GM12878 (cell line): ENCODE measurements around the gene MAGI2. TPM values are rescaled to one million over a fixed set of nuclear protein-coding genes. Genes with fewer than 3 reads are reported as not detected.

ENCODE experiments used
- ATAC-seq: fragments of 200-7000 bp; cut with Tn5 transposase; 3 replicates; pipeline ENCODE4 v1.9.1; 2020; ENCODE audit warnings: mild to moderate bottlenecking, moderate library complexity
- BruUV-seq: library from RNA; stranded (reverse); fragments of 400-500 nt; replicated peaks from 2 replicates; lab custom pipeline; 2021; lab: Mats Ljungman, UMichigan
- CTCF ChIA-PET: fragments of 300-600 bp; sonication (Branson Sonifier 250); formaldehyde crosslinking; extraction: SDS; loops from one replicate; lab custom pipeline; 2021; ENCODE audit warnings: inconsistent platforms; lab: Yijun Ruan, JAX
- POLR2A ChIA-PET: fragments of 350-600 bp; formaldehyde crosslinking; extraction: SDS; loops from one replicate; lab custom pipeline; 2021; ENCODE audit warnings: inconsistent platforms; lab: Charles Lee
- RAD21 ChIA-PET: fragments of 300-600 bp; sonication (Branson Sonifier 250); formaldehyde crosslinking; loops from one replicate; lab custom pipeline; 2023; ENCODE audit warnings: antibody characterized with exemption; ENCODE audit not compliant: unreplicated experiment; lab: Charles Lee
- SMC1A ChIA-PET: fragments of 300-600 bp; sonication (Branson Sonifier 250); formaldehyde crosslinking; loops from one replicate; lab custom pipeline; 2023; ENCODE audit not compliant: unreplicated experiment, uncharacterized antibody; lab: Charles Lee
- DNase-seq: peaks from one replicate; pipeline ENCODE4 v3.0.0-alpha.2; 2011; ENCODE audit warnings: low read depth, low spot score
- FAIRE-seq: peaks from 3 replicates; lab custom pipeline; 2011; peaks lifted over from hg19 to GRCh38; lab: Jason Lieb, UNC
- H2AFZ ChIP-seq: 2 replicates; pipeline ENCODE4 v1.6.0; 2011; ENCODE audit warnings: low read depth, low read length, control low read depth; ENCODE audit not compliant: control insufficient read depth
- H3K27ac ChIP-seq: 2 replicates; pipeline ENCODE4 v1.5.1; 2011; ENCODE audit warnings: control low read depth; ENCODE audit not compliant: control insufficient read depth, insufficient read depth
- H3K27me3 ChIP-seq, 2 experiments: replicated peaks in 1 of 2; 2 replicates each; pipeline versions ENCODE4 v1.6.0 to v1.6.1; 2011; ENCODE audit warnings: low read length in 1 of 2; ENCODE audit not compliant: control insufficient read depth in 2 of 2, insufficient read depth in 2 of 2
- H3K36me3 ChIP-seq, 2 experiments: 2 replicates each; pipeline ENCODE4 v1.5.1; 2011; ENCODE audit warnings: low read length in 1 of 2; ENCODE audit not compliant: control insufficient read depth in 2 of 2, insufficient read depth in 2 of 2
- H3K4me1 ChIP-seq: 2 replicates; pipeline ENCODE4 v1.6.1; 2011; ENCODE audit warnings: mild to moderate bottlenecking, low read length, moderate library complexity, mixed read lengths; ENCODE audit not compliant: control insufficient read depth, insufficient read depth
- H3K4me2 ChIP-seq: 2 replicates; pipeline ENCODE4 v1.6.0; 2011; ENCODE audit warnings: control low read depth; ENCODE audit not compliant: control insufficient read depth, insufficient read depth
- H3K4me3 ChIP-seq: fragments of 200-600 bp; sonication (generic); 2 replicates; pipeline ENCODE4 v1.5.1; 2016
- H3K79me2 ChIP-seq: 2 replicates; pipeline ENCODE4 v1.6.0; 2011; ENCODE audit warnings: low read length; ENCODE audit not compliant: control insufficient read depth, insufficient read depth
- H3K9ac ChIP-seq: 2 replicates; pipeline ENCODE4 v1.8.0; 2011; ENCODE audit warnings: low read length, control low read depth, mixed read lengths; ENCODE audit not compliant: control insufficient read depth, insufficient read depth
- H3K9me3 ChIP-seq: replicated peaks from 3 replicates; pipeline ENCODE4 v1.5.1; 2011; ENCODE audit warnings: mild to moderate bottlenecking, low read length; ENCODE audit not compliant: control insufficient read depth, insufficient read depth
- H4K20me1 ChIP-seq: 2 replicates; pipeline ENCODE4 v1.6.0; 2011; ENCODE audit not compliant: control insufficient read depth, insufficient read depth
- CHD2 ChIP-seq: IDR thresholded peaks from 2 replicates; pipeline ENCODE4 v1.6.1; 2011; ENCODE audit warnings: low read depth, low read length, improper control_type of control experiment, borderline replicate concordance
- CUX1 ChIP-seq: IDR thresholded peaks from 2 replicates; pipeline ENCODE4 v1.6.1; 2012; ENCODE audit warnings: improper control_type of control experiment, low read depth, low read length; ENCODE audit not compliant: insufficient replicate concordance
- DPF2 ChIP-seq: fragments of 450-650 bp; IDR thresholded peaks from 2 replicates; pipeline ENCODE4 v1.6.1; 2017; ENCODE audit warnings: mild to moderate bottlenecking
- NR2F1 ChIP-seq: fragments of 450-650 bp; conservative IDR thresholded peaks from 2 replicates; pipeline ENCODE4 v1.6.1; 2017; ENCODE audit warnings: mild to moderate bottlenecking
- RUNX3 ChIP-seq: IDR thresholded peaks from 2 replicates; pipeline ENCODE4 v1.6.1; 2012; ENCODE audit warnings: low read length, inconsistent platforms
- SUZ12 ChIP-seq: fragments of 200-600 bp; sonication (generic); IDR thresholded peaks from one replicate; pipeline ENCODE4 v1.6.1; 2018; ENCODE audit warnings: antibody characterized with exemption, mild to moderate bottlenecking; ENCODE audit not compliant: unreplicated experiment
- TAF1 ChIP-seq: IDR thresholded peaks from 2 replicates; pipeline ENCODE4 v1.6.1; 2011; ENCODE audit warnings: mild to moderate bottlenecking, low read depth, low read length, borderline replicate concordance
- ZNF592 ChIP-seq: fragments of 450-650 bp; IDR thresholded peaks from 2 replicates; pipeline ENCODE4 v1.6.1; 2017; ENCODE audit warnings: mild to moderate bottlenecking, moderate library complexity
- ZNF622 ChIP-seq: fragments of 450-650 bp; IDR thresholded peaks from 2 replicates; pipeline ENCODE4 v1.6.1; 2017; ENCODE audit warnings: mild to moderate bottlenecking, inconsistent platforms
- WGBS: methylation state at CpG from one replicate; pipeline ENCODE4 v1.1.6; 2016; ENCODE audit warnings: low lambda C conversion rate; ENCODE audit not compliant: insufficient replicate concordance, insufficient coverage; ENCODE audit errors: missing lambda C conversion rate; 5-methylcytosine and 5-hydroxymethylcytosine counted together
- in situ Hi-C: fragments of 300-500 bp; cut with MboI; formaldehyde crosslinking; loops from 9 replicates; pipeline ENCODE4 v1.14.3; 2018; ENCODE audit warnings: mixed read lengths
- intact Hi-C: fragments of 100-400 bp; cut with micrococcal nuclease; formaldehyde crosslinking; loops from one replicate; pipeline ENCODE4 v1.14.2; 2022; ENCODE audit not compliant: unreplicated experiment
- polyA plus RNA-seq, 11 experiments: library from polyadenylated mRNA; depleted of rRNA in 4 of 11; unstranded in 6 of 11; stranded (reverse) in 5 of 11; fragments of >200 nt; fragmentation: Nextera tagmentation in 4 of 11; fragmentation: Illumina TruSeq in 1 of 11; extraction: Ambion mirVana in 4 of 11; extraction: Trizol in 1 of 11; gene quantifications; 1 replicate in 1 of 11; 2 replicates in 10 of 11; pipeline versions ENCODE4 v1.2.1 to v1.2.3, GENCODE V29; 2011 to 2016; ENCODE audit warnings: inconsistent platforms in 2 of 11, missing spikeins in 2 of 11, low read depth in 1 of 11
- total RNA-seq, 4 experiments: library from RNA; depleted of rRNA in 3 of 4; stranded (reverse); fragments of >200 nt in 3 of 4; fragmentation: Illumina TruSeq in 1 of 4; extraction: Trizol in 1 of 4; gene quantifications; 2 replicates each; pipeline versions ENCODE4 v1.2.1 to v1.2.3, GENCODE V29; 2013 to 2021

The MAGI2 gene
- total and polyA plus RNA-seq, 10 of the 15 experiments (the other 5 are each of a cell fraction or from before 2014, with no cell fraction given) = 0.01 to 0.31 (median 0.05) TPM; not detected in 2

- ChIA-PET RAD21 (no interaction called here), CTCF (no interaction called here), SMC1A (no interaction called here), POLR2A (no interaction called here)
- no peak for DNase-seq
- intact Hi-C loops (no loop called here), in situ Hi-C loops (no loop called here)
- BruUV-seq = no TSS peak
- 51% methylated on average over 4 of the region's 4 CpGs for WGBS
- Histone ChIP-seq H3K79me2 (no peaks in the 10 kb centered on the region), H3K27me3 (no peaks in the 10 kb centered on the region), H3K9me3 (no peaks in the 10 kb centered on the region), H3K4me3 (no peak overlapping the region), H3K4me2 (no peak overlapping the region), H3K36me3 (no peaks in the 10 kb centered on the region), H2AFZ (no peak overlapping the region), H4K20me1 (no peaks in the 10 kb centered on the region), H3K9ac (no peak overlapping the region), H3K27ac (no peak overlapping the region), H3K4me1 (no peaks in the 10 kb centered on the region)
- TF ChIP-seq TAF1 = no peak
- no peak for TF ChIP-seq CUX1
- no peak for TF ChIP-seq SUZ12
- no peak for TF ChIP-seq CHD2
- no peak for TF ChIP-seq ZNF622
- TF ChIP-seq RUNX3 = no peak
- TF ChIP-seq DPF2 = no peak
- TF ChIP-seq ZNF592 = no peak
- TF ChIP-seq NR2F1 = no peak
- ATAC-seq = no peak
- no peak for FAIRE-seq
Observed at GRCh38 chr7:79216236-79216635, 237.2 kb downstream of the MAGI2 start.
